SK-N-SH (cell line): ENCODE data around the gene PRX. TPM values are rescaled to one million over a fixed set of nuclear protein-coding genes. Genes with fewer than 3 reads are reported as not detected.

Experiments
- CTCF ChIA-PET: fragments of 300-600, 350-600 bp; formaldehyde crosslinking; extraction: SDS; loops from one replicate; lab custom pipeline; 2021; lab: Yijun Ruan, JAX
- POLR2A ChIA-PET: fragments of 350-600 bp; sonication (Branson Sonifier 250); formaldehyde crosslinking; extraction: SDS; loops from one replicate; lab custom pipeline; 2020; ENCODE audit warnings: antibody characterized with exemption, inconsistent platforms; lab: Yijun Ruan, JAX
- DNase-seq: peaks from one replicate; pipeline ENCODE4 v3.0.0; 2012
- H2AFZ ChIP-seq: fragments of 200-600 bp; sonication (generic); 2 replicates; pipeline ENCODE4 v1.8.1; 2016; ENCODE audit warnings: antibody characterized with exemption, mild to moderate bottlenecking, low read depth
- H3F3A ChIP-seq: fragments of 200-600 bp; sonication (generic); replicated peaks from 2 replicates; pipeline ENCODE3; 2016; ENCODE audit warnings: antibody characterized with exemption, mild to moderate bottlenecking; ENCODE audit not compliant: insufficient read depth
- H3K27ac ChIP-seq, 2 experiments: fragments of 200-500 bp in 1 of 2; fragments of 200-600 bp in 1 of 2; sonication (Bioruptor generic) in 1 of 2; sonication (generic), shearing (Covaris generic) in 1 of 2; 2 replicates each; pipeline versions ENCODE4 v1.5.1 to v1.6.1; 2014 to 2016; ENCODE audit warnings: low read depth in 2 of 2, inconsistent platforms in 1 of 2, low read length in 1 of 2, mild to moderate bottlenecking in 1 of 2, mixed read lengths in 1 of 2
- H3K27me3 ChIP-seq: fragments of 200-600 bp; sonication (generic), shearing (Covaris generic); 2 replicates; pipeline ENCODE4 v1.6.1; 2016; ENCODE audit warnings: mixed run types; ENCODE audit not compliant: insufficient read depth
- H3K36me3 ChIP-seq, 2 experiments: fragments of 200-500 bp in 1 of 2; fragments of 200-600 bp in 1 of 2; sonication (Bioruptor generic) in 1 of 2; sonication (generic) in 1 of 2; replicated peaks in 1 of 2; 2 replicates each; pipeline versions ENCODE3 to v1.5.1; 2014 to 2016; ENCODE audit warnings: low read length in 1 of 2, mild to moderate bottlenecking in 1 of 2; ENCODE audit not compliant: insufficient read depth in 2 of 2, control insufficient read depth in 1 of 2
- H3K4me1 ChIP-seq, 2 experiments: fragments of 200-500 bp in 1 of 2; fragments of 200-600 bp in 1 of 2; sonication (Bioruptor generic) in 1 of 2; sonication (generic), shearing (Covaris generic) in 1 of 2; 2 replicates each; pipeline versions ENCODE4 v1.5.1 to v1.6.1; 2014 to 2016; ENCODE audit warnings: low read depth in 1 of 2, low read length in 1 of 2, mixed run types in 1 of 2; ENCODE audit not compliant: insufficient read depth in 2 of 2, control insufficient read depth in 1 of 2
- H3K4me2 ChIP-seq: fragments of 200-600 bp; sonication (generic), shearing (Covaris generic); 2 replicates; pipeline ENCODE4 v1.6.1; 2017; ENCODE audit warnings: mixed run types
- H3K4me3 ChIP-seq, 2 experiments: fragments of 200-500 bp in 1 of 2; fragments of 200-600 bp in 1 of 2; sonication (Bioruptor generic) in 1 of 2; sonication (generic), shearing (Covaris generic) in 1 of 2; 2 replicates each; pipeline versions ENCODE4 v1.5.1 to v1.8.1; 2014 to 2016; ENCODE audit warnings: low read depth in 2 of 2, inconsistent platforms in 1 of 2, low read length in 1 of 2, mild to moderate bottlenecking in 1 of 2, mixed read lengths in 1 of 2, moderate library complexity in 1 of 2
- H3K79me2 ChIP-seq: fragments of 200-600 bp; sonication (generic); 2 replicates; pipeline ENCODE4 v1.8.1; 2017; ENCODE audit warnings: mild to moderate bottlenecking; ENCODE audit not compliant: insufficient read depth
- H3K9ac ChIP-seq: fragments of 200-600 bp; sonication (generic); 2 replicates; pipeline ENCODE4 v1.6.1; 2017; ENCODE audit warnings: mixed run types
- H3K9me2 ChIP-seq: fragments of 200-600 bp; sonication (generic); 2 replicates; pipeline ENCODE4 v1.6.1; 2017; ENCODE audit warnings: mixed run types
- H3K9me3 ChIP-seq: fragments of 200-600 bp; sonication (generic); 2 replicates; pipeline ENCODE4 v1.6.1; 2017; ENCODE audit warnings: mixed run types, mild to moderate bottlenecking, moderate library complexity
- H4K20me1 ChIP-seq: fragments of 200-600 bp; sonication (generic); 2 replicates; pipeline ENCODE4 v1.6.1; 2017; ENCODE audit warnings: mild to moderate bottlenecking, mixed run types; ENCODE audit not compliant: insufficient read depth
- CHD2 ChIP-seq: fragments of 150-350 bp; IDR thresholded peaks from 2 replicates; pipeline ENCODE4 v1.6.1; 2018; ENCODE audit warnings: low read length; ENCODE audit not compliant: partially characterized antibody
- ELF1 ChIP-seq: IDR thresholded peaks from 2 replicates; pipeline ENCODE4 v1.4.0; 2012
- EP300 ChIP-seq, 2 experiments: IDR thresholded peaks; 2 replicates each; pipeline versions ENCODE4 v1.4.0 to v1.6.1; 2012; ENCODE audit warnings: borderline replicate concordance in 1 of 2, low read depth in 1 of 2, low read length in 1 of 2
- FOSL2 ChIP-seq: IDR thresholded peaks from 2 replicates; pipeline ENCODE4 v1.4.0; 2012; ENCODE audit warnings: low read depth, mild to moderate bottlenecking, moderate library complexity, borderline replicate concordance
- FOXJ3 ChIP-seq: sonication (generic); formaldehyde crosslinking; IDR thresholded peaks from 2 replicates; pipeline ENCODE4 v1.5.1; 2020; ENCODE audit warnings: mild to moderate bottlenecking, missing genetic modification reagents
- FOXM1 ChIP-seq: IDR thresholded peaks from 2 replicates; pipeline ENCODE4 v1.4.0; 2012; ENCODE audit warnings: low read depth, mild to moderate bottlenecking
- MEF2A ChIP-seq: IDR thresholded peaks from 2 replicates; pipeline ENCODE4 v1.4.0; 2012; ENCODE audit warnings: low read depth, borderline replicate concordance
- MXI1 ChIP-seq: IDR thresholded peaks from 2 replicates; pipeline ENCODE4 v1.6.1; 2012; ENCODE audit warnings: mild to moderate bottlenecking, low read depth, low read length, improper control_type of control experiment
- NFIC ChIP-seq: IDR thresholded peaks from 2 replicates; pipeline ENCODE4 v1.4.0; 2012; ENCODE audit warnings: borderline replicate concordance
- NRF1 ChIP-seq: IDR thresholded peaks from 2 replicates; pipeline ENCODE4 v1.6.1; 2012; ENCODE audit warnings: low read depth, mild to moderate bottlenecking, low read length
- POLR2AphosphoS5 ChIP-seq: IDR thresholded peaks from 2 replicates; pipeline ENCODE4 v1.6.1; 2012; ENCODE audit warnings: low read depth, low read length
- RCOR1 ChIP-seq: fragments of 150-350 bp; IDR thresholded peaks from 2 replicates; pipeline ENCODE4 v1.6.1; 2017; ENCODE audit warnings: antibody characterized with exemption, low read length
- TEAD4 ChIP-seq: IDR thresholded peaks from 2 replicates; pipeline ENCODE4 v1.4.0; 2012; ENCODE audit warnings: mild to moderate bottlenecking, borderline replicate concordance; ENCODE audit not compliant: insufficient read depth
- USF2 ChIP-seq: fragments of 150-350 bp; IDR thresholded peaks from 2 replicates; pipeline ENCODE4 v1.6.1; 2017; ENCODE audit warnings: antibody characterized with exemption, low read length, low read depth, borderline replicate concordance
- YY1 ChIP-seq: IDR thresholded peaks from 2 replicates; pipeline ENCODE4 v1.4.0; 2012; ENCODE audit warnings: low read depth, mild to moderate bottlenecking
- WGBS: methylation state at CpG from one replicate; pipeline ENCODE4 v1.1.6; 2017; ENCODE audit warnings: low lambda C conversion rate; 5-methylcytosine and 5-hydroxymethylcytosine counted together
- polyA plus RNA-seq, 3 experiments: library from polyadenylated mRNA; depleted of rRNA; stranded (reverse); fragments of >200 nt; gene quantifications; 2 replicates each; pipeline ENCODE4 v1.2.3, GENCODE V29; 2012
- TF ChIP-seq, protein P1 (sequence below): fragments of 200-600 bp; sonication (generic); IDR thresholded peaks from 2 replicates; pipeline ENCODE4 v1.6.1; 2017; ENCODE audit warnings: antibody characterized with exemption, mild to moderate bottlenecking, moderate library complexity
- TF ChIP-seq, protein P2 (sequence below): IDR thresholded peaks from 2 replicates; pipeline ENCODE4 v1.4.0; 2012; ENCODE audit warnings: low read depth
- TF ChIP-seq, protein P3 (sequence below): IDR thresholded peaks from 2 replicates; pipeline ENCODE4; 2012

PRX gene, protein sequence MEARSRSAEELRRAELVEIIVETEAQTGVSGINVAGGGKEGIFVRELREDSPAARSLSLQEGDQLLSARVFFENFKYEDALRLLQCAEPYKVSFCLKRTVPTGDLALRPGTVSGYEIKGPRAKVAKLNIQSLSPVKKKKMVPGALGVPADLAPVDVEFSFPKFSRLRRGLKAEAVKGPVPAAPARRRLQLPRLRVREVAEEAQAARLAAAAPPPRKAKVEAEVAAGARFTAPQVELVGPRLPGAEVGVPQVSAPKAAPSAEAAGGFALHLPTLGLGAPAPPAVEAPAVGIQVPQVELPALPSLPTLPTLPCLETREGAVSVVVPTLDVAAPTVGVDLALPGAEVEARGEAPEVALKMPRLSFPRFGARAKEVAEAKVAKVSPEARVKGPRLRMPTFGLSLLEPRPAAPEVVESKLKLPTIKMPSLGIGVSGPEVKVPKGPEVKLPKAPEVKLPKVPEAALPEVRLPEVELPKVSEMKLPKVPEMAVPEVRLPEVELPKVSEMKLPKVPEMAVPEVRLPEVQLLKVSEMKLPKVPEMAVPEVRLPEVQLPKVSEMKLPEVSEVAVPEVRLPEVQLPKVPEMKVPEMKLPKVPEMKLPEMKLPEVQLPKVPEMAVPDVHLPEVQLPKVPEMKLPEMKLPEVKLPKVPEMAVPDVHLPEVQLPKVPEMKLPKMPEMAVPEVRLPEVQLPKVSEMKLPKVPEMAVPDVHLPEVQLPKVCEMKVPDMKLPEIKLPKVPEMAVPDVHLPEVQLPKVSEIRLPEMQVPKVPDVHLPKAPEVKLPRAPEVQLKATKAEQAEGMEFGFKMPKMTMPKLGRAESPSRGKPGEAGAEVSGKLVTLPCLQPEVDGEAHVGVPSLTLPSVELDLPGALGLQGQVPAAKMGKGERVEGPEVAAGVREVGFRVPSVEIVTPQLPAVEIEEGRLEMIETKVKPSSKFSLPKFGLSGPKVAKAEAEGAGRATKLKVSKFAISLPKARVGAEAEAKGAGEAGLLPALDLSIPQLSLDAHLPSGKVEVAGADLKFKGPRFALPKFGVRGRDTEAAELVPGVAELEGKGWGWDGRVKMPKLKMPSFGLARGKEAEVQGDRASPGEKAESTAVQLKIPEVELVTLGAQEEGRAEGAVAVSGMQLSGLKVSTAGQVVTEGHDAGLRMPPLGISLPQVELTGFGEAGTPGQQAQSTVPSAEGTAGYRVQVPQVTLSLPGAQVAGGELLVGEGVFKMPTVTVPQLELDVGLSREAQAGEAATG (N-terminal part only)
- 2.2 TPM in 2 replicates for polyA plus RNA-seq (2012; rRNA removed)
- polyA plus RNA-seq (2012; cell fraction: cytosol; rRNA removed), result 1.0 and 1.5 TPM in 2 replicates
- polyA plus RNA-seq (2012; cell fraction: nucleus; rRNA removed), result 2.9 and 4.3 TPM in 2 replicates

DNA sequence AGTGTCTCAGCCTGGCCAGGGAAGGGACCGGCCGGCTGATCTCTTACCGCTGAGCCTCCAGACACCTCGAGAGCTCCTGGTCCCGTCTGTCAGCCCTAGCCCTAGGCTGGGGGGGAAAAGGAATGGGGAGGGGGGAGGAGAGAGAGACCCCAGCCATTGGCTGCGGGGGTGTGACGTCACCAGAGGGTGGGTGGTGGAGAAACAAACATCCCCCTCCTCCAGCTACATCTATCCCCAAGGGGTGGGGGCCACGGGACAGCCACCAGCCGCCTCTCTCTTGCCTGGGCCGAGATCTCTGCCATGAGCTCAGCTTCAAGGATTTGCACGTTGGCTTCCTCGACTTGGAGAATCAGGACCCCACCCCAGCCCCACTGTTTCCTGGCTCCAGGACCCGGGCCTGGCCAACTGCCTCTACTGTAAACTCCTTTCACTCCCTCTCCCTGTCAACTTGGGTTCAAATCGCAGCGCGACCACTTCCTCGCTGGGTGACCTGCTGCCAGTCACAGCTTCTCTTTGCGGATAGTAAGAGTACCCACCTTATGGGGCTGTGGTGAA, at the start of gene PRX:
Gene PRX, minus strand, starts transcription at position 88 of the 555 bp plus-strand sequence. CDS start 5,446 bp downstream, outside the sequence.
- Histone ChIP-seq H3K4me1 (no peaks in the 10 kb centered on the region; a peak in 1 of 4 replicates), H3K27me3 (no peaks in the 10 kb centered on the region), H3K27ac (no peak within 1 kb of the TSS), H3K9me2 (no peaks in the 10 kb centered on the region), H3F3A (peaks cover 9% of the 10 kb centered on the region), H3K36me3 (no peaks in the 10 kb centered on the region), H3K9ac (no peak within 1 kb of the TSS), H2AFZ (no peak within 1 kb of the TSS), H4K20me1 (no peaks in the 10 kb centered on the region), H3K4me2 (no peak within 1 kb of the TSS), H3K79me2 (no peaks in the 10 kb centered on the region), H3K4me3 (no peak within 1 kb of the TSS), H3K9me3 (no peaks in the 10 kb centered on the region)
- ChIA-PET POLR2A (interaction anchor here (0.6 to 0.7 kb wide), 2 partner anchors 9 to 65 kb away, joined by 3 read pairs; partner anchors contain the start of gene PLD3), CTCF (interaction anchor here (1.1 to 3.3 kb wide), 4 partner anchors 8 to 221 kb away, joined by 3 to 15 read pairs (median 6); partner anchors contain the start of gene SERTAD3)
- DNase-seq, result peak; percentile 72
- TF ChIP-seq CHD2, result no peak
- no peak for TF ChIP-seq FOXJ3 (CRISPR knock-in tag)
- TF ChIP-seq, all 33 proteins: peak for 0
- 74% methylated on average over 18 of the region's 18 CpGs for WGBS

- Histone ChIP-seq H3K27ac (no peak overlapping the region), H3K9ac (no peak overlapping the region)
- POLR2A ChIA-PET, result no interaction called here
- TF ChIP-seq FOSL2 (no peak), FOXM1 (no peak), POLR2AphosphoS5 (no peak), MEF2A (no peak), ELF1 (no peak), YY1 (no peak), NFIC (no peak), FOXJ3 (CRISPR knock-in tag) (no peak), EP300 (IDR thresholded peaks at IDR 0.05; ENCODE audit: borderline replicate concordance in 1 of 2, low read depth in 1 of 2, low read length in 1 of 2) (no peak), RCOR1 (no peak), TEAD4 (no peak), USF2 (no peak), MXI1 (no peak), NRF1 (no peak)
- TF ChIP-seq, protein P1, sequence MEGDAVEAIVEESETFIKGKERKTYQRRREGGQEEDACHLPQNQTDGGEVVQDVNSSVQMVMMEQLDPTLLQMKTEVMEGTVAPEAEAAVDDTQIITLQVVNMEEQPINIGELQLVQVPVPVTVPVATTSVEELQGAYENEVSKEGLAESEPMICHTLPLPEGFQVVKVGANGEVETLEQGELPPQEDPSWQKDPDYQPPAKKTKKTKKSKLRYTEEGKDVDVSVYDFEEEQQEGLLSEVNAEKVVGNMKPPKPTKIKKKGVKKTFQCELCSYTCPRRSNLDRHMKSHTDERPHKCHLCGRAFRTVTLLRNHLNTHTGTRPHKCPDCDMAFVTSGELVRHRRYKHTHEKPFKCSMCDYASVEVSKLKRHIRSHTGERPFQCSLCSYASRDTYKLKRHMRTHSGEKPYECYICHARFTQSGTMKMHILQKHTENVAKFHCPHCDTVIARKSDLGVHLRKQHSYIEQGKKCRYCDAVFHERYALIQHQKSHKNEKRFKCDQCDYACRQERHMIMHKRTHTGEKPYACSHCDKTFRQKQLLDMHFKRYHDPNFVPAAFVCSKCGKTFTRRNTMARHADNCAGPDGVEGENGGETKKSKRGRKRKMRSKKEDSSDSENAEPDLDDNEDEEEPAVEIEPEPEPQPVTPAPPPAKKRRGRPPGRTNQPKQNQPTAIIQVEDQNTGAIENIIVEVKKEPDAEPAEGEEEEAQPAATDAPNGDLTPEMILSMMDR, result no peak
- TF ChIP-seq, protein P2, sequence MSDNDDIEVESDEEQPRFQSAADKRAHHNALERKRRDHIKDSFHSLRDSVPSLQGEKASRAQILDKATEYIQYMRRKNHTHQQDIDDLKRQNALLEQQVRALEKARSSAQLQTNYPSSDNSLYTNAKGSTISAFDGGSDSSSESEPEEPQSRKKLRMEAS, result no peak
- TF ChIP-seq, protein P3, sequence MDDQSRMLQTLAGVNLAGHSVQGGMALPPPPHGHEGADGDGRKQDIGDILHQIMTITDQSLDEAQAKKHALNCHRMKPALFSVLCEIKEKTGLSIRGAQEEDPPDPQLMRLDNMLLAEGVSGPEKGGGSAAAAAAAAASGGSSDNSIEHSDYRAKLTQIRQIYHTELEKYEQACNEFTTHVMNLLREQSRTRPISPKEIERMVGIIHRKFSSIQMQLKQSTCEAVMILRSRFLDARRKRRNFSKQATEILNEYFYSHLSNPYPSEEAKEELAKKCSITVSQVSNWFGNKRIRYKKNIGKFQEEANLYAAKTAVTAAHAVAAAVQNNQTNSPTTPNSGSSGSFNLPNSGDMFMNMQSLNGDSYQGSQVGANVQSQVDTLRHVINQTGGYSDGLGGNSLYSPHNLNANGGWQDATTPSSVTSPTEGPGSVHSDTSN, result no peak
These were observed 48.6 kb upstream of the PRX start for GRCh38 chr19:40461669-40462221.

More at GRCh38 chr19:40461669-40462221, 48.6 kb upstream of the PRX start:
- 77% methylated on average over 7 of the region's 7 CpGs for WGBS
- H3K27me3 ChIP-seq, result no peaks in the 10 kb centered on the region
- no peak overlapping the region for H2AFZ ChIP-seq
- CTCF ChIA-PET, result interaction anchor here (0.6 to 1.7 kb wide), 3 partner anchors 44 to 140 kb away, joined by 3 read pairs; partner anchors contain the start of gene LTBP4
- H4K20me1 ChIP-seq, result no peaks in the 10 kb centered on the region
- no peaks in the 10 kb centered on the region for H3K9me3 ChIP-seq
- H3K4me1 ChIP-seq, result peaks cover 5 to 17% of the 10 kb centered on the region in 2 experiments; a peak in 3 of 4 replicates
- H3F3A ChIP-seq, result peaks cover 14% of the 10 kb centered on the region
- no peak overlapping the region for H3K4me2 ChIP-seq
- no peak overlapping the region for H3K4me3 ChIP-seq
- no peak for DNase-seq
- H3K9me2 ChIP-seq, result no peaks in the 10 kb centered on the region
- H3K79me2 ChIP-seq, result no peaks in the 10 kb centered on the region; the same call in 1 of the 2 replicates
- no peaks in the 10 kb centered on the region for H3K36me3 ChIP-seq
